Smooth muscle cell (in vitro differentiated cells): ENCODE measurements around the gene CNTNAP4. TPM values are rescaled to one million over a fixed set of nuclear protein-coding genes. Genes with fewer than 3 reads are reported as not detected.

Experiments
- DNase-seq: peaks from one replicate; lab custom pipeline; 2025; ENCODE audit not compliant: unreplicated experiment; lab: John Stamatoyannopoulos, UW
- H2AFZ ChIP-seq: fragments of 200-600 bp; sonication (generic); 2 replicates; pipeline ENCODE4 v1.6.0; 2016; ENCODE audit warnings: antibody characterized with exemption, low read depth, mild to moderate bottlenecking
- H3F3A ChIP-seq: fragments of 200-600 bp; sonication (generic); 2 replicates; pipeline ENCODE4 v1.6.0; 2017; ENCODE audit warnings: antibody characterized with exemption, low read depth
- H3K27ac ChIP-seq: fragments of 200-600 bp; sonication (generic); 2 replicates; pipeline ENCODE4 v1.5.1; 2016; ENCODE audit warnings: low read depth, mild to moderate bottlenecking
- H3K27me3 ChIP-seq: fragments of 200-600 bp; sonication (generic); 2 replicates; pipeline ENCODE4 v1.6.1; 2016; ENCODE audit warnings: low read depth, mild to moderate bottlenecking
- H3K36me3 ChIP-seq: fragments of 200-600 bp; sonication (generic); 2 replicates; pipeline ENCODE4 v1.5.1; 2016; ENCODE audit warnings: low read depth
- H3K4me1 ChIP-seq: fragments of 200-600 bp; sonication (generic); 2 replicates; pipeline ENCODE4 v1.5.1; 2016; ENCODE audit warnings: low read depth
- H3K4me2 ChIP-seq: fragments of 200-600 bp; sonication (generic); 2 replicates; pipeline ENCODE4 v1.6.0; 2016; ENCODE audit warnings: mild to moderate bottlenecking
- H3K4me3 ChIP-seq: fragments of 200-600 bp; sonication (generic); 2 replicates; pipeline ENCODE4 v1.5.1; 2016; ENCODE audit warnings: mild to moderate bottlenecking
- H3K79me2 ChIP-seq: fragments of 200-600 bp; sonication (generic); 2 replicates; pipeline ENCODE4 v1.6.0; 2016; ENCODE audit warnings: low read depth, mild to moderate bottlenecking
- H3K9ac ChIP-seq: fragments of 200-600 bp; sonication (generic); 2 replicates; pipeline ENCODE4 v1.6.0; 2016; ENCODE audit warnings: low read depth
- H3K9me3 ChIP-seq: fragments of 200-600 bp; sonication (generic); replicated peaks from 2 replicates; pipeline ENCODE4 v1.5.1; 2016; ENCODE audit warnings: low read depth
- H4K20me1 ChIP-seq: fragments of 200-600 bp; sonication (generic); 2 replicates; pipeline ENCODE4 v1.6.0; 2016; ENCODE audit warnings: low read depth
- WGBS: methylation state at CpG from one replicate; pipeline ENCODE4 v1.1.7; 2016; ENCODE audit warnings: low lambda C conversion rate; 5-methylcytosine and 5-hydroxymethylcytosine counted together
- polyA plus RNA-seq: library from polyadenylated mRNA; unstranded; fragments of >200 nt; fragmentation: Nextera tagmentation; extraction: Ambion mirVana; gene quantifications from 2 replicates; pipeline ENCODE4 v1.2.1, GENCODE V29; 2016
- total RNA-seq: library from RNA; depleted of rRNA; stranded (reverse); fragments of >200 nt; gene quantifications from 2 replicates; pipeline ENCODE4 v1.2.3, GENCODE V29; 2014
- TF ChIP-seq, protein P1 (sequence below): fragments of 200-600 bp; sonication (generic); IDR thresholded peaks from 2 replicates; pipeline ENCODE4 v1.5.1; 2017; ENCODE audit warnings: borderline replicate concordance, mild to moderate bottlenecking, antibody characterized with exemption; ENCODE audit not compliant: insufficient read depth, poor library complexity, severe bottlenecking

Gene CNTNAP4
- total and polyA plus RNA-seq, 2 experiments from 2014 or later = 0.13 to 0.25 TPM

DNA sequence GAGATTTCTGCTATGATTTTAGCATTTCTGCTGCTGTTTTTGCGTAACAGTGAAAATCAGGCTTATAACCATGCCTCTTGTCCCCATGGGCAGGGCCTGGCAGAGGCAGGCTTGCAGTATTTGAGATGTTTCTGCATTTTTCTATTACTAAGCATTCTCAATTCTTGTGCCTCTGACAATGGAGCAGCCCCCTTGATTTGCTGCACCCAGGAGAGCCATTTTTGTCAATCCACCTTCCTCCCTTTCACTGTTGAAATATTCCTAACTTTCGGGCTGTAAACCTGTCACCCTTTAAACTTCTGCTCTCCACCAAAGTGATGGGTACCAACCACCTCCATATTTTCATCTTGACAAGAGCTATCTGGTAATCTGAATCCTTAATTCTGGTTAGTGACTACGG lies 178.1 kb downstream of the CNTNAP4 start:
- Histone ChIP-seq H3K4me2 (no peak overlapping the region), H3K27ac (no peak overlapping the region), H2AFZ (no peak overlapping the region), H3K9me3 (no peaks in the 10 kb centered on the region), H3K4me3 (no peak overlapping the region), H3K36me3 (no peaks in the 10 kb centered on the region), H3K79me2 (no peaks in the 10 kb centered on the region), H3K9ac (no peak overlapping the region), H3K27me3 (no peaks in the 10 kb centered on the region), H3K4me1 (no peaks in the 10 kb centered on the region), H4K20me1 (no peaks in the 10 kb centered on the region), H3F3A (no peaks in the 10 kb centered on the region)
- WGBS = 92% methylated on average over 3 of the region's 3 CpGs
- TF ChIP-seq, protein P1, sequence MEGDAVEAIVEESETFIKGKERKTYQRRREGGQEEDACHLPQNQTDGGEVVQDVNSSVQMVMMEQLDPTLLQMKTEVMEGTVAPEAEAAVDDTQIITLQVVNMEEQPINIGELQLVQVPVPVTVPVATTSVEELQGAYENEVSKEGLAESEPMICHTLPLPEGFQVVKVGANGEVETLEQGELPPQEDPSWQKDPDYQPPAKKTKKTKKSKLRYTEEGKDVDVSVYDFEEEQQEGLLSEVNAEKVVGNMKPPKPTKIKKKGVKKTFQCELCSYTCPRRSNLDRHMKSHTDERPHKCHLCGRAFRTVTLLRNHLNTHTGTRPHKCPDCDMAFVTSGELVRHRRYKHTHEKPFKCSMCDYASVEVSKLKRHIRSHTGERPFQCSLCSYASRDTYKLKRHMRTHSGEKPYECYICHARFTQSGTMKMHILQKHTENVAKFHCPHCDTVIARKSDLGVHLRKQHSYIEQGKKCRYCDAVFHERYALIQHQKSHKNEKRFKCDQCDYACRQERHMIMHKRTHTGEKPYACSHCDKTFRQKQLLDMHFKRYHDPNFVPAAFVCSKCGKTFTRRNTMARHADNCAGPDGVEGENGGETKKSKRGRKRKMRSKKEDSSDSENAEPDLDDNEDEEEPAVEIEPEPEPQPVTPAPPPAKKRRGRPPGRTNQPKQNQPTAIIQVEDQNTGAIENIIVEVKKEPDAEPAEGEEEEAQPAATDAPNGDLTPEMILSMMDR = no peak
- DNase-seq = no peak

- no peak overlapping the region for H3K9ac ChIP-seq
- H3K79me2 ChIP-seq = no peaks in the 10 kb centered on the region
- DNase-seq = no peak
- WGBS = 75% methylated on average over 5 of the region's 5 CpGs
- no peaks in the 10 kb centered on the region for H3K4me1 ChIP-seq
- no peaks in the 10 kb centered on the region for H3F3A ChIP-seq
- H2AFZ ChIP-seq = no peak overlapping the region
- H3K4me2 ChIP-seq = no peak overlapping the region
- H3K27ac ChIP-seq = no peak overlapping the region
- no peaks in the 10 kb centered on the region for H3K9me3 ChIP-seq
- no peaks in the 10 kb centered on the region for H4K20me1 ChIP-seq
- no peak overlapping the region for H3K4me3 ChIP-seq
- no peaks in the 10 kb centered on the region for H3K27me3 ChIP-seq
- TF ChIP-seq, protein P1 = no peak
- no peaks in the 10 kb centered on the region for H3K36me3 ChIP-seq
Observed at GRCh38 chr16:76456016-76456415, 178.8 kb downstream of the CNTNAP4 start.

DNA sequence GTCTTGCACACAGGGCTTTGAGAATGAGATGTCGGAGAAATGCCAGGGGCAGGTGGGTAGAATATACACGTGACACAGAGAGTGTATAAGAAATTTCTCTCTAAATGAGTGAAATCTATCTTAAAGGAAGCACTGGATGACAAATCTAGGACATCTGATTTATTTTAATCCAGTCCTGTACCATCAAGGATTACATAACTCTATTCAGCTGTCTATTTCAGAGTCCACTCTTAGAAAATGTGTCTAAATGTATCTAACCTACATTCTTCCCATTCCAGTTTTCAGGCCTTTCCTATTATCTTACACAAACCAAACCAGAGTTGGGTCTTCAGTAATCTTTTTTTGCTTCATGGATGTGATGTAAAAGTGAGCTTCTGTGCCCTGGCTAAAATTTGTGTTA lies 181.9 kb downstream of the CNTNAP4 start:
- Histone ChIP-seq H3K4me3 (no peak overlapping the region), H2AFZ (no peak overlapping the region), H3K4me2 (no peak overlapping the region), H3K9ac (no peak overlapping the region), H3K9me3 (no peaks in the 10 kb centered on the region), H3F3A (no peaks in the 10 kb centered on the region), H3K4me1 (no peaks in the 10 kb centered on the region), H3K27ac (no peak overlapping the region), H3K27me3 (peaks cover 18% of the 10 kb centered on the region), H3K36me3 (no peaks in the 10 kb centered on the region), H3K79me2 (no peaks in the 10 kb centered on the region), H4K20me1 (no peaks in the 10 kb centered on the region)
- TF ChIP-seq, protein P1 = no peak
- DNase-seq = no peak
- WGBS = 65% methylated on average over 2 of the region's 2 CpGs

DNA sequence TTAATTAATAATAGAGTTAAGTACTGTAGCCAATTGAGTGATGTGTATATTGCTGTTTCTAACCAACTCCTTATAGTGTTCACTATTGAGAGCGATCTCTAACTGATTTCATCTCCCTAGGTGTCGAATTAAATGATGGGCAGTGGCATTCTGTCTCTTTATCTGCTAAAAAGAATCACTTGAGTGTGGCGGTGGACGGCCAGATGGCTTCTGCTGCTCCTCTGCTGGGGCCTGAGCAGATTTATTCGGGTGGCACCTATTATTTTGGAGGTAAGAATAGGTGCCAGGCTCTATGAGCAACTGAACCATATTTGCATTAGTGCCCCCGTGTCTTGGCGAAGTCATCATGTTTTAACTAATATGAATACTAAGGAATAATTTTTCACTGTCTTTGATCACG lies 184.6 kb downstream of the CNTNAP4 start:
- TF ChIP-seq, protein P1 = no peak
- Histone ChIP-seq H3K9ac (no peak overlapping the region), H3K79me2 (no peaks in the 10 kb centered on the region), H3K27me3 (peaks cover 37% of the 10 kb centered on the region), H3K4me2 (no peak overlapping the region), H3F3A (no peaks in the 10 kb centered on the region), H3K9me3 (no peaks in the 10 kb centered on the region), H4K20me1 (no peaks in the 10 kb centered on the region), H2AFZ (no peak overlapping the region), H3K4me1 (no peaks in the 10 kb centered on the region), H3K36me3 (no peaks in the 10 kb centered on the region), H3K4me3 (no peak overlapping the region), H3K27ac (no peak overlapping the region)
- no peak for DNase-seq
- WGBS = 66% methylated on average over 8 of the region's 8 CpGs
